Gastrocnemius medialis (tissue), 4 donors: ENCODE measurements around the gene RBMS3.

Experiments
- CTCF ChIP-seq, 5 experiments: fragments of 450-650 bp in 3 of 5; fragments of 200-600 bp in 2 of 5; sonication (generic) in 2 of 5; IDR thresholded peaks in 4 of 5; conservative IDR thresholded peaks in 1 of 5; 1 replicate in 4 of 5; 2 replicates in 1 of 5; pipeline ENCODE4 v1.5.1; 2016 to 2019; ENCODE audit warnings: antibody characterized with exemption in 5 of 5, mild to moderate bottlenecking in 3 of 5, moderate library complexity in 3 of 5
- POLR2A ChIP-seq, 2 donors: fragments of 450-650 bp; IDR thresholded peaks; one replicate each; pipeline ENCODE4 v1.6.1; 2017; ENCODE audit warnings: antibody characterized with exemption in 2 of 2, mild to moderate bottlenecking in 2 of 2, moderate library complexity in 2 of 2

GRCh38 chr3:29576675-29577074 lies 295.8 kb downstream of the RBMS3 start:
- TF ChIP-seq CTCF (IDR thresholded peaks at IDR 0.05 in 4 of 5, conservative IDR thresholded peaks at IDR 0.05 in 1 of 5) (no peak), POLR2A (IDR thresholded peaks at IDR 0.05) (no peak)
